Measurements from ENCODE around the gene CEP55.
A peak's percentile ranks its signal among the peaks of the same experiment; 100 is the strongest.
"Not testable (repeated sequence)": the region's sequence is repeated elsewhere in the genome, so short reads cannot be mapped to it uniquely, and the experiment has no call there.

The CEP55 gene

GRCh38 chr10:93513091-93513490 lies 16.7 kb downstream of the CEP55 start:
- no peak for DNase-seq (ENCODE audit: low spot score)

DNA sequence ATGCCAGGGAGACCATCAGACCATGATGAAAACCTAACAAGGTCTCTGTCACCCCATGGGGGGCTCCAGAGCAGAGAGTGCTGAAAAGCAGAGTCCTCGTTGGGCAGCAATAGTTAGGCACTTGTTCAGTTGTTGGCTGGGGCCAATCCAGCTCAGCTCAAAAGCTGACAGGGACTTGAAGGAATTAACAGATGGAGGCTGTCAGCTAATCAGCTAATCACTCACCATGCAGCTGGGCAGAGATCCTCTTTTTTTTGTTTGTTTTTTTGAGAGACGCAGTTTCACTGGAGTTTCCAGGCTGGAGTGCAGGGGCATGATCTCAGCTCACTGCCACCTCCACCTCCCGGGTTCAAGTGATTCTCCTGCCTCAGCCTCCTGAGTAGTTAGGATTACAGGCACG lies 18.1 kb downstream of the CEP55 start:
- DNase-seq (ENCODE audit: low spot score) = no peak

DNA sequence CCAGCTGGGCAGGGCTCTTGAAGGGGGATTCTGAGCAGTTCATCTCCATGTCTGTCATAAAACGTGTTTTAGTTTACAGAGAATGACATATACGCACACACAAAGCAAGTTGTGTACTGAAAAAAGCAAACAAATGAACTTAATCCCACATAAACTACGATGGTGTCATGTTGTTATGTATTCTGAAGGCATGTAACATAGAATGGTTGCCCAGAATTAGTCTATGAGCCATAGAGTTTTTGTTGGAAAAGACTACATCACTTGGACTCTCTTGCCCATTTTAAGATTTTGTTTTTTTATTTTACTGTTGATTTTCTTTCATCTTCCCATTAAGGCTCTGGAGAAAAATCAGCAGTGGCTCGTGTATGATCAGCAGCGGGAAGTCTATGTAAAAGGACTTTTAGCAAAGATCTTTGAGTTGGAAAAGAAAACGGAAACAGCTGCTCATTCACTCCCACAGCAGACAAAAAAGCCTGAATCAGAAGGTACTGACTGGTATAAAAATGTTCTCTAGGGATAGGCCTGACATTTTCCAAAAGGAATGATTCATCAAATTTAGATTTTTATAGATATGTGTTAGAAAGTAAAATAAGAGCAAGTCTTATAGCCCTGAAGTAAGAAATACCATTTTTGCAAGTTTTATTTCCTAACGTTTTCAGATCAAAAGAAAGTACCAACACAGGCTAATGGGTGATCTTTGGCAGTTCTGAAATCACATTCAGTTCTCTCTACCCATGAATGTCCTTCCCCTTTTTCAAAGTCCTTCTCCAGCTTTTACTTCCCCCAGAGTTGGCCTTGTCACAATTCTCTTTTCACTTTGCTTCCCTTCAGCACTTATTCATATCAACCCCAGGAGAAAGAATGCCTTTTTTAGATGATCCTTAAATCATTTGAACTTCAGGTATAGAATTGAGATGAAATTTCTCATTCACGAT lies 18.9 kb downstream of the CEP55 start:
- peak; percentile 38 for DNase-seq (ENCODE audit: low spot score)

- DNase-seq (ENCODE audit: low spot score) = no peak
Measured at GRCh38 chr10:93516006-93516380, 19.6 kb downstream of the CEP55 start.

- no peak for DNase-seq (ENCODE audit: low spot score)
Measured at GRCh38 chr10:93518531-93518930, 22.1 kb downstream of the CEP55 start.

- DNase-seq (ENCODE audit: low spot score) = no peak
Measured at GRCh38 chr10:93535293-93535692, 38.9 kb downstream of the CEP55 start.

DNA sequence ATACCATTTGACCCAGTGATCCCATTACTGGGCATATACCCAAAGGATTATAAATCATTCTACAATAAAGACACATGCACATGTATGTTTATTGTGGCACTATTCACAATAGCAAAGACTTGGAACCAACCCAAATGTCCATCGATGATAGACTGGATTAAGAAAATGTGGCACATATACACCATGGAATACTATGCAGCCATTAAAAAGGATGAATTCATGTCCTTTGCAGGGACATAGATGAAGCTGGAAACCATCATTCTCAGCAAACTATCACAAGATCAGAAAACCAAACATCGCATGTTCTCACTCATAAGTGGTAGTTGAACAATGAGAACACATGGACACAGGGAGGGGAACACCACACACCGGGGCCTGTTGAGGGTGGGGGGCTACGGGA lies 44.5 kb downstream of the CEP55 start:
- DNase-seq (ENCODE audit: low spot score) = not testable (repeated sequence)

GRCh38 chr10:93541402-93542357 lies 45.3 kb downstream of the CEP55 start:
- no peak for DNase-seq (ENCODE audit: low spot score)

DNA sequence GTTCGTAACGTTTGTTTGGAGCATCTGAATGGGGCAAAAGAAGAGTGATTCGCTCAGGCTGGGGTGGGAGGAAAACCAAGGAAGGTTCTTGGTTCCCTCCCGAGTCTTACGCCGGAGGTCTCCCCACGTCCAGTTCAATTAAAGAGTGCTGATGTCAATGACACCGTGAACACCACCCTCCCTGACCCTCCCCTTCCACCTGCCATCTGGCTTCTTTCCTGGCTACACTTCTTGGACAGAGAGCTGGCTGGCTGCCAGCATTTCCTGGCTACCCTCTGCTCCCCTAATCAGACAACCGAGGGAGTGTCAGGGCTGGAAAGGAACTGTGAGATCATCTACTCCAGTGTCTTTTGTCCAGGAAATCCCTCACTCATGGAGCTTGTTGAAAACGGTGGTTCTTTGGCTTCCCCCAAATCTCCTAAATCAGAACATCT lies 46.0 kb downstream of the CEP55 start:
- no peak for DNase-seq (ENCODE audit: low spot score)

- not testable (repeated sequence) for DNase-seq (ENCODE audit: low spot score)
Measured at GRCh38 chr10:93546995-93547394, 50.6 kb downstream of the CEP55 start.

DNA sequence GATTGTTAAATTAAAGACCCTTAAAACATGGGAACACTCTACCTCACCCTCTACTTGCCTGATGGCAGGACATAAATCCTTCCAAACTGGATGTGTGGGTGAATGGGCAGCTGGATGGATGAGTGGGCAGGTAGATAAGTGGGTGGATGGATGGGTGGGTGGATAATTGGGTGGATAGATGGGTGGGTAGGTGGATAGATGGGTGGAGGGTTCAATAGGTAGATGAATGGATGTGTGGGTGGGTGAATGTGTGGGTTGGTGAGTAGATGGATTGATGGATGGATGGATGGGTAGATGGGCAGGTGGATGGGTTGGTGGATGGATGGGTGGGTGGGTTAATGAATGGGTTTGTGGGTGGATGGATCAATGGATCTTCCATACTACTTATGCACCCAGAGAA lies 51.1 kb downstream of the CEP55 start:
- no peak for DNase-seq (ENCODE audit: low spot score)

- DNase-seq (ENCODE audit: low spot score) = no peak
Measured at GRCh38 chr10:93548376-93549071, 52.1 kb downstream of the CEP55 start.

DNA sequence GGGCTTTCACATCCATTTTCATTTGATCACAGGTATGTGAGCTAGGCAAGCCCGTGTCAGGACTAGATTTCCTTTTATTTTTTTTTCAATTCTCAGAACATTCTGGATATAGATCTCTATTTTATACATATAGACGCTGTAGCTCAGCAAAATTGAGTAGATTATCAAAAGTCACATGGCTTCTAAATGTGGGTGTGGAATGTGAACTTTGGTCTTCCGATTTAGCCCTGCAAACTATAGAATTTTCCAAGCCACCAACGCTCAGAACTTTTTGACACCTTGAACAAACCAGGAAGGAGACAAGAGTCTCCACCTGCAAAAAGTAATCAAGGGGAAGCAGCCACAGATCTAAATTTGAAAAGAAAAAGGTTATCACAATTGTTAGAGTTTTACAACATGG lies 54.2 kb downstream of the CEP55 start:
- no peak for DNase-seq (ENCODE audit: low spot score)

DNA sequence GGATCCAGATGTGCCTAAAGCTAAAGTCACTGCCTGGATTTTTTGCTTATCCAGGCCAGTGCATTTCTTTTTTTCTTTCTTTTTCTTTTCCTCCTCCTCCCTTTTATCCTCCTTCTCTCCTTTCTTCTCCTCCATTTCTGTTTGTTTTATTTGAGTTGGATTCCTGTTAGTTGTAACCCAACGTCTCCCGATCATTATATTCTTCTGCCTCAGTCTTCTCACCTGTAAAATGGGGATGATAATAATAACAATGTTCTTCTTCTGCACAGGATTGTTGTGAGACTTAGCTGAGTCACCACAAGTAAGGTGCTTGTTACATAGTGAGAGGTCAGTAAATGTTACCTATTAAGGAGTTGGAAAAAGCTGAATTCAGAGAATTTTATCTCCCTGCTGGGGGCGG lies 56.4 kb downstream of the CEP55 start:
- DNase-seq (ENCODE audit: low spot score) = no peak

- DNase-seq (ENCODE audit: low spot score) = no peak
Measured at GRCh38 chr10:93553482-93554315, 57.3 kb downstream of the CEP55 start.

DNA sequence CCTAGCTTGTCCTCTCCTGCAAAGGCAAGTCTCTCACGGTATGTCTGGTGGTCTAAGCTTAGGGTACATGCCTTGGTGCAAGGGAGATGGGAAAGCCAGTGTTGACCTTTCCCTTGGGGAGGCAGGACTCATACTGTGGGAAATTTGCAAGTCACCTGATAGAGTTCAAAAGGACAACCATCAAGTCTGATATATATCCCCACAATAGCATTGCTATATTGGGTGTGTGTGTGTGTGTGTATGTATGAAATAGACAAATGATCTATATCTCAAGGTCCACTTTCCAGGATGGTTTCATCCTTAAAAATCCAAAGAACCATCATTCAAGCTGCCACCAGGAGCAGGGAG lies 57.9 kb downstream of the CEP55 start:
- no peak for DNase-seq (ENCODE audit: low spot score)

GRCh38 chr10:93554760-93555432 lies 58.5 kb downstream of the CEP55 start:
- peak; percentile 51 for DNase-seq (ENCODE audit: low spot score)

- no peak for DNase-seq (ENCODE audit: low spot score)
Measured at GRCh38 chr10:93559490-93559889, 63.1 kb downstream of the CEP55 start.

DNA sequence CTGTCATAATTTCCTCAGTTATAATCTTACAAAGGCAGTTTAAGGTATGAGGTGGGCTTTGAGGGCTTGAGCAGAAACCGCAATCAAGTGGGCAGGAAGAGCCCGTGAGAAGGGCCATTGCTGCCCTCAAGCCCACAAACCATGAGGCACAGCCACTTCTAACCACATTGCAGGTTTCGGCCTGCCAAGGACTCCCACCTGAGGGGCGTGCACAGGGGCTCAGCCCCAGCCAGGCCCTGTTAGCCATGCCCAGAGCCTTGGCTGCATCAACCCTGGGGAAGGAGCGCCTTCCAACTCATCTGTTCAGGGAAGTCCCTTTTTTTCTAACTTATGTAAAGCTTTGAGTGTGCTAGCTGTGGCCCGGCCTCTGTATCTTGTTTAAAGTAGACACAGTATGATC lies 64.1 kb downstream of the CEP55 start:
- no peak for DNase-seq (ENCODE audit: low spot score)

GRCh38 chr10:93565446-93565845 lies 69.0 kb downstream of the CEP55 start:
- DNase-seq (ENCODE audit: low spot score) = no peak

Measured in globus pallidus (tissue), 1 donor.